Measurements from ENCODE around the gene WFDC11. TPM values are rescaled to one million over a fixed set of nuclear protein-coding genes. Genes with fewer than 3 reads are reported as not detected.

Gene WFDC11
- total and polyA plus RNA-seq, 2 experiments from 2014 or later, result not detected

DNA sequence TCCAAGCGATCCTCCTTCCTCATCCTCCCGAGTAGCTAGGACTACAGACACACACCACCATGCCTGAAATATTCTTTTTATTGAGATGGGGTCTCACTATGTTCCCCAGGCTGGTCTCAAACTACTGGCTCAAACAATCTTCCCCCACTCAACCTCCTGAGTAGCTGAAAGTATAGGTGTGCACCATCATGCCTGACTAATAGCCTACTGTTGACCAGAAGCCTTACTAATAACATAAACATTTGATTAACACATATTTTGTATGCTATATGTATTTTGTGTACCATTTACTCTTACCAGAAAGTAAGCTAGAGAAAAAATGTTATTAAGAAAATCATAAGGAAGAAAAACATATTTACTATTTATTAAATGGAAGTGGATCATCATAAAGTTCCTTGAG is 52.4 kb downstream of the WFDC11 start:
- no peak overlapping the region for H3K4me2 ChIP-seq
- H3K79me2 ChIP-seq, result no peaks in the 10 kb centered on the region
- H3K4me3 ChIP-seq, result no peak overlapping the region
- no peaks in the 10 kb centered on the region for H3K9me2 ChIP-seq (replicated peaks; ENCODE audit: insufficient read depth)
- H3K4me1 ChIP-seq (ENCODE audit: insufficient read depth), result peaks cover 3% of the 10 kb centered on the region
- WGBS (ENCODE audit: low lambda C conversion rate, missing lambda C conversion rate), result 96% methylated on average over 2 of the region's 2 CpGs
- H3K27me3 ChIP-seq, result no peaks in the 10 kb centered on the region
- TF ChIP-seq, protein P1, sequence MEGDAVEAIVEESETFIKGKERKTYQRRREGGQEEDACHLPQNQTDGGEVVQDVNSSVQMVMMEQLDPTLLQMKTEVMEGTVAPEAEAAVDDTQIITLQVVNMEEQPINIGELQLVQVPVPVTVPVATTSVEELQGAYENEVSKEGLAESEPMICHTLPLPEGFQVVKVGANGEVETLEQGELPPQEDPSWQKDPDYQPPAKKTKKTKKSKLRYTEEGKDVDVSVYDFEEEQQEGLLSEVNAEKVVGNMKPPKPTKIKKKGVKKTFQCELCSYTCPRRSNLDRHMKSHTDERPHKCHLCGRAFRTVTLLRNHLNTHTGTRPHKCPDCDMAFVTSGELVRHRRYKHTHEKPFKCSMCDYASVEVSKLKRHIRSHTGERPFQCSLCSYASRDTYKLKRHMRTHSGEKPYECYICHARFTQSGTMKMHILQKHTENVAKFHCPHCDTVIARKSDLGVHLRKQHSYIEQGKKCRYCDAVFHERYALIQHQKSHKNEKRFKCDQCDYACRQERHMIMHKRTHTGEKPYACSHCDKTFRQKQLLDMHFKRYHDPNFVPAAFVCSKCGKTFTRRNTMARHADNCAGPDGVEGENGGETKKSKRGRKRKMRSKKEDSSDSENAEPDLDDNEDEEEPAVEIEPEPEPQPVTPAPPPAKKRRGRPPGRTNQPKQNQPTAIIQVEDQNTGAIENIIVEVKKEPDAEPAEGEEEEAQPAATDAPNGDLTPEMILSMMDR (IDR thresholded peaks at IDR 0.05; ENCODE audit: poor library complexity), result no peak
- TF ChIP-seq EZH2phosphoT487 (IDR thresholded peaks at IDR 0.05; ENCODE audit: low read depth, severe bottlenecking, unreplicated experiment) (no peak), EZH2 (IDR thresholded peaks at IDR 0.05; ENCODE audit: borderline replicate concordance) (no peak)
- no peak overlapping the region for H2AFZ ChIP-seq
- H4K20me1 ChIP-seq (ENCODE audit: insufficient read depth, poor library complexity, severe bottlenecking), result no peaks in the 10 kb centered on the region
- no peak for DNase-seq (ENCODE audit: low spot score)
- H3K36me3 ChIP-seq (replicated peaks; ENCODE audit: insufficient read depth, low read depth), result no peaks in the 10 kb centered on the region
- H3K9me3 ChIP-seq (ENCODE audit: low read depth), result no peaks in the 10 kb centered on the region
- H3K27ac ChIP-seq, result no peak overlapping the region

DNA sequence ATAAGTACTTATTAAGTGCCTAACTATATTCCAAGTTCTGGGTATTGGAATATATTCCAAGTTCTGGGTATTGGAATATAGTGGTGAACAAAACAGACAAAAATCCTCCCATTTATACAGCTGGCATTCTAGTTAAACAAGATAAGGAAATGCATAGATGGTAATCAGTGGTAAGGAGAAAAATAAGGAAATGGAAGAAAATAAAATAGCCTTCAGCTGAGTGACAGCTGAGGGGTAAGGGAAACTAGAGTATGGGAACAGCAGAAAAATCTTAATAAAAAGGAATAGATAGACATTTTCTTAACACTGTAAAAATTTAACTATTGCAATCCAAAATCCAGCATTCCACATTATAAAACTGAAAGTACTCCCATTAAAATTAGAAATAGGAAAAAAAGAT is 57.7 kb downstream of the WFDC11 start:
- Histone ChIP-seq H3K27ac (no peak overlapping the region), H3K27me3 (no peaks in the 10 kb centered on the region)

DNA sequence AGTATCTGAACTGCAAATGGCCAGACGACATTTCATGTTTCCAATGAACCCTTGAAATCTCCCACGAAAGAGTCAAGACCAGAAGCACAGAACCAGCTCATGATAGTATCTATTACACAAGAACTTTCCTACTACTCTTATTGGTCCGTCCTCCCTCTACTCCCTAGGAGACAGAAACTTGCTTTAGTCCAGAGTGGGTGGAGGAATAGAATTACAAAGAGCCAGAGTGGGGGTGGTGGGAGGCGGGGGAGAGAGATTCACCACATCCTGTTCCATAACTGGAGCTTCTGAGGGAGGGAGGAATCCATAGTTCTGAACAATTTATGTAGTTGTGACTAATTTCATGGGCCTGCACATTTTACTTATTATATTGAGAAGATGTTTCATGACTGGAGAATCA is 59.0 kb downstream of the WFDC11 start:
- Histone ChIP-seq H2AFZ (no peak overlapping the region), H3K4me3 (no peak overlapping the region)

More for the DNA sequence above, 57.7 kb downstream of the WFDC11 start:
- H3K9me2 ChIP-seq (replicated peaks; ENCODE audit: insufficient read depth), result no peaks in the 10 kb centered on the region
- TF ChIP-seq EZH2phosphoT487 (IDR thresholded peaks at IDR 0.05; ENCODE audit: low read depth, severe bottlenecking, unreplicated experiment) (no peak), EZH2 (IDR thresholded peaks at IDR 0.05; ENCODE audit: borderline replicate concordance) (no peak)
- TF ChIP-seq, protein P1 (IDR thresholded peaks at IDR 0.05; ENCODE audit: poor library complexity), result no peak
- no peaks in the 10 kb centered on the region for H3K4me1 ChIP-seq (ENCODE audit: insufficient read depth)
- H3K4me2 ChIP-seq, result no peak overlapping the region
- H2AFZ ChIP-seq, result no peak overlapping the region
- DNase-seq (ENCODE audit: low spot score), result no peak
- no peak overlapping the region for H3K4me3 ChIP-seq
- H3K36me3 ChIP-seq (replicated peaks; ENCODE audit: insufficient read depth, low read depth), result no peaks in the 10 kb centered on the region
- no peaks in the 10 kb centered on the region for H4K20me1 ChIP-seq (ENCODE audit: insufficient read depth, poor library complexity, severe bottlenecking)
- no peaks in the 10 kb centered on the region for H3K79me2 ChIP-seq
- H3K9me3 ChIP-seq (ENCODE audit: low read depth), result no peaks in the 10 kb centered on the region

More for the DNA sequence above, 59.0 kb downstream of the WFDC11 start:
- Histone ChIP-seq H3K79me2 (no peaks in the 10 kb centered on the region), H3K9me3 (ENCODE audit: low read depth) (no peaks in the 10 kb centered on the region), H3K27me3 (no peaks in the 10 kb centered on the region), H4K20me1 (ENCODE audit: insufficient read depth, poor library complexity, severe bottlenecking) (no peaks in the 10 kb centered on the region), H3K36me3 (replicated peaks; ENCODE audit: insufficient read depth, low read depth) (no peaks in the 10 kb centered on the region), H3K4me1 (ENCODE audit: insufficient read depth) (no peaks in the 10 kb centered on the region), H3K9me2 (replicated peaks; ENCODE audit: insufficient read depth) (no peaks in the 10 kb centered on the region), H3K27ac (no peak overlapping the region), H3K4me2 (no peak overlapping the region)
- TF ChIP-seq, protein P1 (IDR thresholded peaks at IDR 0.05; ENCODE audit: poor library complexity), result no peak
- TF ChIP-seq EZH2phosphoT487 (IDR thresholded peaks at IDR 0.05; ENCODE audit: low read depth, severe bottlenecking, unreplicated experiment) (no peak), EZH2 (IDR thresholded peaks at IDR 0.05; ENCODE audit: borderline replicate concordance) (no peak)
- no peak for DNase-seq (ENCODE audit: low spot score)
- WGBS (ENCODE audit: low lambda C conversion rate, missing lambda C conversion rate), result 68% methylated on average over 4 of the region's 4 CpGs
